ENCODE data around the gene PRICKLE2. TPM values are rescaled to one million over a fixed set of nuclear protein-coding genes. Genes with fewer than 3 reads are reported as not detected.

PRICKLE2 gene
- total RNA-seq, 1 experiment from 2014 or later = not detected

GRCh38 chr3:64218746-64219145, 6.5 kb downstream of the PRICKLE2 start:
- CTCF ChIA-PET = no interaction called here
- Histone ChIP-seq H3K27me3 (replicated peaks; ENCODE audit: insufficient read depth, low read depth, low read length, poor library complexity) (peaks cover 6% of the 10 kb centered on the region), H3K9me3 (ENCODE audit: low read depth, low read length, poor library complexity, severe bottlenecking) (no peaks in the 10 kb centered on the region), H3K4me1 (ENCODE audit: insufficient read depth, low read length, poor library complexity, severe bottlenecking) (no peaks in the 10 kb centered on the region), H3K27ac (ENCODE audit: low read depth, low read length, poor library complexity, severe bottlenecking) (no peak overlapping the region), H3K36me3 (ENCODE audit: insufficient read depth, low read length, poor library complexity, severe bottlenecking) (no peaks in the 10 kb centered on the region), H3K4me3 (ENCODE audit: low read depth, low read length, poor library complexity, severe bottlenecking) (no peak overlapping the region)
- no peak for DNase-seq (ENCODE audit: low spot score)
- POLR2A ChIA-PET (ENCODE audit: low non-redundant PET) = no interaction called here
- TF ChIP-seq CTCF (conservative IDR thresholded peaks at IDR 0.05; ENCODE audit: low read depth, low read length) (no peak), EZH2 (IDR thresholded peaks at IDR 0.05; ENCODE audit: borderline replicate concordance, low read depth, low read length, poor library complexity, severe bottlenecking) (no peak)
- BruUV-seq (replicated peaks) = no TSS peak
- intact Hi-C loops (cut with micrococcal nuclease; ENCODE audit: unreplicated experiment) = no loop called here

GRCh38 chr3:64218329-64218728, 6.9 kb downstream of the PRICKLE2 start:
- ChIA-PET POLR2A (ENCODE audit: low non-redundant PET) (no interaction called here), CTCF (no interaction called here)
- H3K9me3 ChIP-seq (ENCODE audit: low read depth, low read length, poor library complexity, severe bottlenecking) = no peaks in the 10 kb centered on the region
- no TSS peak for BruUV-seq (replicated peaks)
- TF ChIP-seq CTCF (conservative IDR thresholded peaks at IDR 0.05; ENCODE audit: low read depth, low read length) = no peak
- TF ChIP-seq EZH2 (IDR thresholded peaks at IDR 0.05; ENCODE audit: borderline replicate concordance, low read depth, low read length, poor library complexity, severe bottlenecking) = no peak
- H3K4me1 ChIP-seq (ENCODE audit: insufficient read depth, low read length, poor library complexity, severe bottlenecking) = no peaks in the 10 kb centered on the region
- H3K4me3 ChIP-seq (ENCODE audit: low read depth, low read length, poor library complexity, severe bottlenecking) = no peak overlapping the region
- intact Hi-C loops (cut with micrococcal nuclease; ENCODE audit: unreplicated experiment) = no loop called here
- no peak overlapping the region for H3K27ac ChIP-seq (ENCODE audit: low read depth, low read length, poor library complexity, severe bottlenecking)
- peaks cover 7% of the 10 kb centered on the region for H3K27me3 ChIP-seq (replicated peaks; ENCODE audit: insufficient read depth, low read depth, low read length, poor library complexity)
- DNase-seq (ENCODE audit: low spot score) = no peak
- H3K36me3 ChIP-seq (ENCODE audit: insufficient read depth, low read length, poor library complexity, severe bottlenecking) = no peaks in the 10 kb centered on the region

GRCh38 chr3:64216274-64217147, 8.8 kb downstream of the PRICKLE2 start:
- no peaks in the 10 kb centered on the region for H3K36me3 ChIP-seq (ENCODE audit: insufficient read depth, low read length, poor library complexity, severe bottlenecking)
- no peaks in the 10 kb centered on the region for H3K9me3 ChIP-seq (ENCODE audit: low read depth, low read length, poor library complexity, severe bottlenecking)
- TF ChIP-seq CTCF (conservative IDR thresholded peaks at IDR 0.05; ENCODE audit: low read depth, low read length) (no peak), EZH2 (IDR thresholded peaks at IDR 0.05; ENCODE audit: borderline replicate concordance, low read depth, low read length, poor library complexity, severe bottlenecking) (no peak)
- intact Hi-C loops (cut with micrococcal nuclease; ENCODE audit: unreplicated experiment) = no loop called here
- ChIA-PET POLR2A (ENCODE audit: low non-redundant PET) (no interaction called here), CTCF (no interaction called here)
- no peak overlapping the region for H3K4me3 ChIP-seq (ENCODE audit: low read depth, low read length, poor library complexity, severe bottlenecking)
- no peaks in the 10 kb centered on the region for H3K4me1 ChIP-seq (ENCODE audit: insufficient read depth, low read length, poor library complexity, severe bottlenecking)
- BruUV-seq (replicated peaks) = no TSS peak
- no peak for DNase-seq (ENCODE audit: low spot score)
- peaks cover 7% of the 10 kb centered on the region for H3K27me3 ChIP-seq (replicated peaks; ENCODE audit: insufficient read depth, low read depth, low read length, poor library complexity)
- no peak overlapping the region for H3K27ac ChIP-seq (ENCODE audit: low read depth, low read length, poor library complexity, severe bottlenecking)

Measured in A673 (cell line).